OCI-LY1 (cell line): ENCODE measurements around the gene JADE1.

Experiments
- EZH2 ChIP-seq: fragments of 200-600 bp; sonication (generic), shearing (Covaris generic); IDR thresholded peaks from 2 replicates; pipeline ENCODE4 v1.8.0; 2017; ENCODE audit warnings: borderline replicate concordance, mixed run types, mild to moderate bottlenecking, antibody characterized with exemption, low read length, moderate library complexity, mixed read lengths
- TF ChIP-seq, protein P1 (sequence below): fragments of 200-600 bp; sonication (generic), shearing (Covaris generic); IDR thresholded peaks from 2 replicates; pipeline ENCODE4 v1.5.1; 2017; ENCODE audit warnings: mild to moderate bottlenecking, antibody characterized with exemption, low read length, moderate library complexity, mixed read lengths

GRCh38 chr4:128780688-128781087 lies 28.8 kb upstream of the JADE1 start:
- TF ChIP-seq, protein P1, sequence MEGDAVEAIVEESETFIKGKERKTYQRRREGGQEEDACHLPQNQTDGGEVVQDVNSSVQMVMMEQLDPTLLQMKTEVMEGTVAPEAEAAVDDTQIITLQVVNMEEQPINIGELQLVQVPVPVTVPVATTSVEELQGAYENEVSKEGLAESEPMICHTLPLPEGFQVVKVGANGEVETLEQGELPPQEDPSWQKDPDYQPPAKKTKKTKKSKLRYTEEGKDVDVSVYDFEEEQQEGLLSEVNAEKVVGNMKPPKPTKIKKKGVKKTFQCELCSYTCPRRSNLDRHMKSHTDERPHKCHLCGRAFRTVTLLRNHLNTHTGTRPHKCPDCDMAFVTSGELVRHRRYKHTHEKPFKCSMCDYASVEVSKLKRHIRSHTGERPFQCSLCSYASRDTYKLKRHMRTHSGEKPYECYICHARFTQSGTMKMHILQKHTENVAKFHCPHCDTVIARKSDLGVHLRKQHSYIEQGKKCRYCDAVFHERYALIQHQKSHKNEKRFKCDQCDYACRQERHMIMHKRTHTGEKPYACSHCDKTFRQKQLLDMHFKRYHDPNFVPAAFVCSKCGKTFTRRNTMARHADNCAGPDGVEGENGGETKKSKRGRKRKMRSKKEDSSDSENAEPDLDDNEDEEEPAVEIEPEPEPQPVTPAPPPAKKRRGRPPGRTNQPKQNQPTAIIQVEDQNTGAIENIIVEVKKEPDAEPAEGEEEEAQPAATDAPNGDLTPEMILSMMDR, result no peak
- no peak for TF ChIP-seq EZH2
